WI38 (cell line): Measurements from ENCODE around the gene WDFY4.

ENCODE experiments used
- H3K4me3 ChIP-seq: 2 replicates; pipeline ENCODE4 v1.5.1; 2011; ENCODE audit warnings: low read depth, mild to moderate bottlenecking, control low read depth, low read length
- CTCF ChIP-seq: IDR thresholded peaks from 2 replicates; pipeline ENCODE4 v1.5.1; 2012; ENCODE audit warnings: low read depth, mild to moderate bottlenecking, control low read depth, low read length

The WDFY4 gene

DNA sequence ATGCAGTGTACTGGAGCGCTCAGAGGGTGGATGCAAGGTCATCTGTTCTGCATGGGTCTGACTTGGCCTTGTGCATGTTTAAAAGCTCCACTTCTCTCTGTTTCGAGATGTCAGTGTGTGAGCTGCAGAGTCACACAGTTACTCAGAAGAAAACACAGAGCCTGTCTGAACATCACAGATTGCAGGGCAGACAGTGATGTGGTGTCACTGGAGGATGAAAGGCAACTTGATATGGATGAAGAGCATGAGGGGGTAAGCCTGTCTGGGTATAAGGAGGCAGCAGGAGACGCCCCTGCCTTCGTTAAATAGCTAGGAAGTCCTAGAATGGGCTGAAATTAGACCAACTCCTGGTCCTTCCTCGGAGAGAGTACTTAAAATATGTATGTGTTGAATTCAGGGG is 322.5 kb downstream of the WDFY4 start:
- TF ChIP-seq CTCF: no peak
- H3K4me3 ChIP-seq: no peak overlapping the region

DNA sequence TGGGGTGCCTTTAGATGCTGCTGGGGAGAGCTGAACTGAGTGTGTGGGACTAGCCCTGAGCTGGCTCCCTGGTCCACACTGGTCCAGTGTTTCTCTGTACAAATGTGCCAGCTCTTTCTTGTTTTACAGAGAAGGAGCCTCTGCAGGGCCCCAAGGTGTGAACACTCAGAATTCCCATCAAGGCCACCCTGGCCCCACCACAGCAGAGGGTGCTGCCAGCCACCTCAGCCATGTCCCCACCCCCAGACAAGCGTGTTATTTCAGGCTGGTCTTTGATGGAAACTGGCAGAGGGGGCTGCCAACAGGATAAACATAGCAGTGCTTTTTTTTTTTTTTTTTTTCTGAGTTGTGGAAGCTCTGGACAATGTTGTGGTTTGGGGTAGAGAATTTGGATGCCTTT is 323.4 kb downstream of the WDFY4 start:
- TF ChIP-seq CTCF: no peak
- H3K4me3 ChIP-seq: no peak overlapping the region

GRCh38 chr10:49008505-49009198 is 324.0 kb downstream of the WDFY4 start:
- no peak for TF ChIP-seq CTCF
- no peak overlapping the region for H3K4me3 ChIP-seq

DNA sequence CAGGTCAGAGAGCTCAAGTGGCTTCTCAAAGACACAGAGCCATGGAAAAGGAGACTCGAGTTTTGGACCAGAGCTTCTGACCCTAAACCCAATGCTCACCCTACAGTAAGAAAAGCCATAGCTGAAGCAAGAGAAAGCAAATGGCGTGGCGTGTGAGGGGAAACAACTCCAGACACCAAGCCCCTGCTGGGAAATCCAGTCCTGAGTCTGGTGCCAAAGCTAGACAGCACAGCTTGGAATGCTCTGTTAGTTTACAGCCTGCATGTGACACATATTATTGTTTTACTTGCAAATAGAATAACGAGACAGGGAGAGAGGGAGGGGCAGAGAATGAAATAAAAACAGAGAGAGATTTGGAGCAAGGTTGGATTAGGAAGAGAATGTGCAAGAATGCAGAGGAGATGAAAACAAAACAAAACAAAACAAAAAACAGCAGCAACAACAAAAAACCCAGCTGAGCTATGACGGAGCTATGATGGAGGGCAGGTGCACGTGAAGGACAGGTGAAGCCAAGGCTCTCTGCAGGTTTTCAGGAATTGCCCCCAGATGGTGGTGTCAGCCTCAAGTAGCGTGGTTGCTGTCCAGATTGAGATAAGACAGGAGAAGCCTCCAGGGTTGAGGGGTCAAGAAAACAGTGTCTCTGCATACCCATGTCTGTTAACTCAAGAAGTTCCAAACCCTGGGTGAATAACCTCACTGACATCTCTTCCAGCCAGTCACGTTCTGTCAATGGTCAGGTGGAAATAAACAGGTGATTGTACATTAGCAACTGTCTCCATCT is 324.7 kb downstream of the WDFY4 start:
- H3K4me3 ChIP-seq: no peak overlapping the region
- no peak for TF ChIP-seq CTCF

DNA sequence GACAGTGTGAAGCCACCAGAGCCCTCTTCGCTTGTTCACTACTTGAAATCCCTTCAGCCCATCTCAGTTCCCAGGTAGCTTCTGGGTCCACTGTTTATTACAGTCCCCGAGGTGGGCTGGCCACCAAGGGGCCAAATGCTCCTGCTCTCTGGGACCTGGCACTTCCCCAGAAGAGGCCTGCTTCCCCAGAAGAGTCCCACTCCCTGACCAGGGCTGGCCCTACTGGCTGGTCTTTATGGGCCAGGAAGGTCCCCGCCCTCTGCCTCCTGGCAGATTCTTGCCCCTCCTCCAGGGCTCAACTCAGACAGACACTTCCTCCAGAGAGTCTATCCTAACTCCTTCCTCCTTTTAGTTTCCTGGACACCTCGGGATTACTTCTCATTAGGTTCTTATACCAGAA is 325.6 kb downstream of the WDFY4 start:
- TF ChIP-seq CTCF: no peak

DNA sequence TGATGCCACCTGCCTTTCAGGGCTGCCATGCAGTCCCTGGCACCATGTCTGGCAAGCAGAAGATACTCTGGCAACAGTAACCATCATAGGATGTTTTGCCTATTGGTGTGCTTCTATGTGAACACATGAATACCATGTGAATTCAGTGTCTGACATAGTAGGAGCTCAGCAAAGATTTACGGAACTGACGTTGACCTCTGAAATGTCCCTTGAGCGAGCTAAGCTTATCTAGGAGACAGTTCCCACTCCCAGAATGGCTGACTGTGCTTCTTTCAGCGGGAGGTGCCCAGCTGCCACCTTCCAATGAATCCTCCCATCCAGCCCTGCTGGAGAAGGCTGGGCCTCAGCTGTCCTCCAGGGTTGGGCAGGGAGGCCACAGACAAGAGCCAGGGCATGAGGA is 326.2 kb downstream of the WDFY4 start:
- TF ChIP-seq CTCF: no peak
- no peak overlapping the region for H3K4me3 ChIP-seq

More for the DNA sequence above, 325.6 kb downstream of the WDFY4 start:
- no peak overlapping the region for H3K4me3 ChIP-seq

DNA sequence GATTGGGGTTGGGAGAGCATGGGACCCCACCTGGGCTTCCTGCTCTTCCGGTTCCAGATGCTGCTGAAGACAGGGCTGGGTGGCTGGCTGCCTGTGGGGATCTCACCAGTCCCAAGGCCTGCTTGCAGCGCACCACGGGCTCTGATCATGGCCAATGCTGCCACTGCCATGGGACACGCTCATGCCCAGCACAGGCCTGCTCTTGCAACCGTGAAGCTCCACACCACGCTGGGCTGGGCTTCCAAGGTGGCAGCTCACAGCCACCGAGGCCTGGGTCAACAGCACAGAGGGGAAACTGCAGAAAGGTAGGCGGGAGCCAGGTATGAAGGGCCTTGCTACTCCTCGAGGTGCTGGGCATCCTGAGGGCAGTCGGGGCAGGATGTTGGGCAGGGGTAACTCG is 327.1 kb downstream of the WDFY4 start:
- no peak for TF ChIP-seq CTCF
- H3K4me3 ChIP-seq: no peak overlapping the region
